K562 (cell line): ENCODE data around the gene CRK. TPM values are rescaled to one million over a fixed set of nuclear protein-coding genes. Genes with fewer than 3 reads are reported as not detected.

ENCODE experiments used
- CTBP1 ChIP-seq: fragments of 450-650 bp; IDR thresholded peaks from 2 replicates; pipeline ENCODE4 v1.6.1; 2016; ENCODE audit warnings: borderline replicate concordance
- ELF1 ChIP-seq: fragments of 200-800 bp; sonication (Bioruptor generic); IDR thresholded peaks from 2 replicates; pipeline ENCODE4 v1.6.1; 2016; ENCODE audit warnings: missing genetic modification characterization, missing compliant biosample characterization
- ELF2 ChIP-seq: fragments of 250-450 bp; sonication (Bioruptor Pico); IDR thresholded peaks from 2 replicates; pipeline ENCODE4 v1.5.0; 2021; ENCODE audit warnings: mild to moderate bottlenecking
- GTF3C2 ChIP-seq: IDR thresholded peaks from 3 replicates; pipeline ENCODE4 v1.6.1; 2011; ENCODE audit warnings: borderline replicate concordance, mild to moderate bottlenecking, moderate library complexity; ENCODE audit not compliant: insufficient read length; ENCODE audit errors: extremely low read depth
- NR2C2 ChIP-seq, 2 experiments: fragments of 200-800 bp in 1 of 2; sonication (Bioruptor generic) in 1 of 2; sonication (generic) in 1 of 2; formaldehyde crosslinking in 1 of 2; IDR thresholded peaks; 2 replicates each; pipeline versions ENCODE4 v1.6.1 to v1.8.0; 2016 to 2022; ENCODE audit warnings: mild to moderate bottlenecking in 1 of 2, missing compliant biosample characterization in 1 of 2, missing genetic modification characterization in 1 of 2, missing genetic modification reagents in 1 of 2
- RBM34 ChIP-seq: fragments of 200-400 bp; formaldehyde crosslinking; IDR thresholded peaks from 2 replicates; pipeline ENCODE4 v1.6.1; 2018; ENCODE audit warnings: low read length, borderline replicate concordance; ENCODE audit not compliant: insufficient read depth
- ZBTB11 ChIP-seq, 3 experiments: fragments of 200-800 bp in 1 of 3; fragments of 250-450 bp in 1 of 3; fragments of 450-650 bp in 1 of 3; sonication (Bioruptor Pico) in 1 of 3; sonication (Bioruptor generic) in 1 of 3; formaldehyde crosslinking in 1 of 3; IDR thresholded peaks; 2 replicates each; pipeline versions ENCODE4 v1.6.1 to v1.8.0; 2016 to 2022; ENCODE audit warnings: mild to moderate bottlenecking in 2 of 3, missing genetic modification characterization in 2 of 3, missing compliant biosample characterization in 1 of 3, moderate library complexity in 1 of 3
- ZFX ChIP-seq: sonication (generic); formaldehyde crosslinking; IDR thresholded peaks from 2 replicates; pipeline ENCODE4 v1.8.0; 2022; ENCODE audit warnings: mild to moderate bottlenecking, missing genetic modification reagents, moderate library complexity
- ZNF175 ChIP-seq: fragments of 200-800 bp; sonication (Bioruptor generic); IDR thresholded peaks from 2 replicates; pipeline ENCODE4 v1.6.1; 2016; ENCODE audit warnings: low read depth, mild to moderate bottlenecking, missing genetic modification characterization, missing compliant biosample characterization
- polyA plus RNA-seq, 8 experiments: library from polyadenylated mRNA; depleted of rRNA in 4 of 8; stranded (reverse) in 5 of 8; unstranded in 3 of 8; fragments of >200 nt; fragmentation: Nextera tagmentation in 2 of 8; fragmentation: Illumina TruSeq in 1 of 8; extraction: Ambion mirVana in 2 of 8; extraction: Trizol in 1 of 8; gene quantifications; 2 replicates each; pipeline versions ENCODE4 v1.2.1 to v1.2.3, GENCODE V29; 2011 to 2014; ENCODE audit warnings: inconsistent platforms in 1 of 8, missing spikeins in 1 of 8
- total RNA-seq, 7 experiments: library from RNA; depleted of rRNA in 6 of 7; stranded (reverse); fragments of >200 nt in 6 of 7; fragmentation: Illumina TruSeq in 2 of 7; extraction: Trizol in 2 of 7; gene quantifications; 2 replicates each; pipeline versions ENCODE4 v1.2.1 to v1.2.3, GENCODE V29; 2011 to 2021; ENCODE audit warnings: low replicate concordance in 1 of 7
- TF ChIP-seq, protein P1 (sequence below): conservative IDR thresholded peaks from 2 replicates; pipeline ENCODE4 v1.6.1; 2011; ENCODE audit warnings: low read depth, mild to moderate bottlenecking, low read length; ENCODE audit not compliant: control insufficient read depth

CRK gene
- total and polyA plus RNA-seq, 9 of the 15 experiments (the other 6 are each of a cell fraction or from before 2014, with no cell fraction given), result 13.1 to 40.2 (median 26.1) TPM

DNA sequence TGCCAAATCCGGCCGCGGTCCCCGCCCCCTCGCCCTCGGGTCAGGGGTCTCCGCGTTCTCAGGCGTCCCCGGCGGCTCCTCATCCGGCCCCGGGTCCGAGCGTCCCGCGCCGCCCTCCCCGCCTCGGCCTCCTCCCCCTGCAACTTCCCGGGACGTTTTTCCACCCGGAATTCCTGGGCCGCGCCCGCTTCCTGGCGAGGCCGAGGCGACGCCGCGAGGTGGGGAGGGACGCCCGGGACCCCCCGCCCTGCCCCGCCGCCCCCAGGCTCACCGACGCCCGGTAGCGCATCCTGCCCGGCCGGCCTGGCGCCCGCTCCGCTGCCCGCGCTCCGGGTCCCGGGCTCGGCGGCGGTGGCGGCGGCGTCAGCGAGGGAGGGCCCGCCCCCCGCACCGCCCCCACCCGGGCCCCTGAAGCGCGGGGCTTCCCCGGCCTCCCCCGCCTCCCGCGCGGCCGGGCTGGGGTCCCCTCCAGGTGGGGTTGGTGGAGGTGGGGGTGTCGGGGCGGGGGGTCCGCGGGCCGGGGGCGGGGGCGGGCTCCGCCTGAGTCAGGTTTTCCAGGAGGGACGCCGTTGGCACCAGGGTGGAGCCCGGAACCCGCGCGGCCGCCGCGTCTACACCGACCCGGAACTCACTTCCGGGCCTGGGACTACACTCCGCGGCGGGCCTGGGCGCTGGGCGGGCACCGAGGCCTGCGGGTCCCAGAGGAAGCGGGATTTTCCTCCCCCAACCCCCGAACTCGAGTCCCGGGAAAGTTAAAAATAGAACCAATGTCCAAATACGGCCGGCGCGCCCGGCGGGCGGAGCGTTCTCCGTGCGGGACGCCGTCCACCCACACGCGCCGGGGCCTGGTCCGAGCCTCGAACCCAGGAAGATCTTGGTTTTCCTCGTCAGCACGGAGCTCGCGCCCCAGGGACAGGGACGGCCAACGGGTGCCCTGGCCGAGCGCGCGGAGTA, 29.7 kb upstream of the CRK start (continued):
- TF ChIP-seq CTBP1 (0 out of 2 replicates have a peak, but pooled peaks have one; percentile 20), RBM34 (no peak), ZFX (CRISPR knock-in tag) (peak; percentile 69), NR2C2 (CRISPR knock-in tag; IDR thresholded peaks at IDR 0.05) (no peak), NR2C2 (tag; IDR thresholded peaks at IDR 0.05) (peak; percentile 58; the same call in 1 of the 2 replicates), ZBTB11 (CRISPR knock-in tag; IDR thresholded peaks at IDR 0.05) (peak in 1 of 3 experiments; percentile 43; a peak in 1 of 6 replicates), ELF2 (CRISPR knock-in tag) (0 out of 2 replicates have a peak, but pooled peaks have one; percentile 24), ELF1 (tag) (peak; percentile 80), GTF3C2 (peak; percentile 3), ZNF175 (CRISPR knock-in tag) (no peak)
- TF ChIP-seq, protein P1, sequence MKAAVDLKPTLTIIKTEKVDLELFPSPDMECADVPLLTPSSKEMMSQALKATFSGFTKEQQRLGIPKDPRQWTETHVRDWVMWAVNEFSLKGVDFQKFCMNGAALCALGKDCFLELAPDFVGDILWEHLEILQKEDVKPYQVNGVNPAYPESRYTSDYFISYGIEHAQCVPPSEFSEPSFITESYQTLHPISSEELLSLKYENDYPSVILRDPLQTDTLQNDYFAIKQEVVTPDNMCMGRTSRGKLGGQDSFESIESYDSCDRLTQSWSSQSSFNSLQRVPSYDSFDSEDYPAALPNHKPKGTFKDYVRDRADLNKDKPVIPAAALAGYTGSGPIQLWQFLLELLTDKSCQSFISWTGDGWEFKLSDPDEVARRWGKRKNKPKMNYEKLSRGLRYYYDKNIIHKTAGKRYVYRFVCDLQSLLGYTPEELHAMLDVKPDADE, result 0 out of 2 replicates have a peak, but pooled peaks have one; percentile 22
